Peyer's patch (tissue), 4 donors: ENCODE data around the gene NAXE.

ENCODE experiments used
- POLR2A ChIP-seq, 2 donors: fragments of 450-650 bp; IDR thresholded peaks; one replicate each; pipeline ENCODE4 v1.5.1; 2017; ENCODE audit warnings: antibody characterized with exemption in 2 of 2, mild to moderate bottlenecking in 2 of 2, moderate library complexity in 2 of 2
- TF ChIP-seq, protein P1 (sequence below), 6 experiments: fragments of 450-650 bp in 4 of 6; fragments of 200-600 bp in 2 of 6; sonication (generic) in 1 of 6; IDR thresholded peaks; one replicate each; pipeline ENCODE4 v1.5.1; 2017 to 2019; ENCODE audit warnings: antibody characterized with exemption in 6 of 6, mild to moderate bottlenecking in 3 of 6, moderate library complexity in 1 of 6

GRCh38 chr1:156543066-156543465 lies 48.5 kb upstream of the NAXE start:
- TF ChIP-seq, protein P1, sequence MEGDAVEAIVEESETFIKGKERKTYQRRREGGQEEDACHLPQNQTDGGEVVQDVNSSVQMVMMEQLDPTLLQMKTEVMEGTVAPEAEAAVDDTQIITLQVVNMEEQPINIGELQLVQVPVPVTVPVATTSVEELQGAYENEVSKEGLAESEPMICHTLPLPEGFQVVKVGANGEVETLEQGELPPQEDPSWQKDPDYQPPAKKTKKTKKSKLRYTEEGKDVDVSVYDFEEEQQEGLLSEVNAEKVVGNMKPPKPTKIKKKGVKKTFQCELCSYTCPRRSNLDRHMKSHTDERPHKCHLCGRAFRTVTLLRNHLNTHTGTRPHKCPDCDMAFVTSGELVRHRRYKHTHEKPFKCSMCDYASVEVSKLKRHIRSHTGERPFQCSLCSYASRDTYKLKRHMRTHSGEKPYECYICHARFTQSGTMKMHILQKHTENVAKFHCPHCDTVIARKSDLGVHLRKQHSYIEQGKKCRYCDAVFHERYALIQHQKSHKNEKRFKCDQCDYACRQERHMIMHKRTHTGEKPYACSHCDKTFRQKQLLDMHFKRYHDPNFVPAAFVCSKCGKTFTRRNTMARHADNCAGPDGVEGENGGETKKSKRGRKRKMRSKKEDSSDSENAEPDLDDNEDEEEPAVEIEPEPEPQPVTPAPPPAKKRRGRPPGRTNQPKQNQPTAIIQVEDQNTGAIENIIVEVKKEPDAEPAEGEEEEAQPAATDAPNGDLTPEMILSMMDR (IDR thresholded peaks at IDR 0.05): no peak
- TF ChIP-seq POLR2A (IDR thresholded peaks at IDR 0.05): no peak
